AG04450 (cell line): ENCODE data around the gene SEC24D. TPM values are rescaled to one million over a fixed set of nuclear protein-coding genes. Genes with fewer than 3 reads are reported as not detected.

Experiments
- CTCF ChIA-PET: fragments of 300-600, 350-600 bp; formaldehyde crosslinking; extraction: SDS; loops from one replicate; lab custom pipeline; 2022; ENCODE audit warnings: antibody characterized with exemption, inconsistent platforms; lab: Charles Lee
- POLR2A ChIA-PET: fragments of 350-600 bp; formaldehyde crosslinking; extraction: SDS; loops from one replicate; lab custom pipeline; 2021; ENCODE audit warnings: antibody characterized with exemption, inconsistent platforms; lab: Yijun Ruan, JAX
- DNase-seq: peaks from one replicate; pipeline ENCODE4 v3.0.0-alpha.2; 2011; ENCODE audit warnings: low read depth, low spot score
- H3K27ac ChIP-seq: one replicate; pipeline ENCODE4 v1.5.1; 2012; ENCODE audit warnings: low read depth, low read length, control low read depth
- H3K27me3 ChIP-seq: one replicate; pipeline ENCODE4 v1.6.0; 2012; ENCODE audit warnings: low read length; ENCODE audit not compliant: control insufficient read depth, insufficient read depth
- H3K4me3 ChIP-seq: 2 replicates; pipeline ENCODE4 v1.5.1; 2011; ENCODE audit warnings: mild to moderate bottlenecking, low read depth, low read length, control low read depth
- H3K9me3 ChIP-seq: 2 replicates; pipeline ENCODE4 v1.5.1; 2012; ENCODE audit warnings: low read length; ENCODE audit not compliant: control insufficient read depth, insufficient read depth
- polyA plus RNA-seq: library from polyadenylated mRNA; depleted of rRNA; stranded (reverse); fragments of >200 nt; gene quantifications from 2 replicates; pipeline ENCODE4 v1.2.3, GENCODE V29; 2011
- TF ChIP-seq, protein P1 (sequence below): IDR thresholded peaks from 2 replicates; pipeline ENCODE4 v1.5.1; 2011; ENCODE audit warnings: low read depth, low read length, control low read depth, inconsistent platforms

The SEC24D gene
- polyA plus RNA-seq, 1 experiment: 113 TPM

GRCh38 chr4:118732591-118733330, 103.2 kb downstream of the SEC24D start:
- no peaks in the 10 kb centered on the region for H3K9me3 ChIP-seq
- peak overlapping the region; percentile 22 for H3K27ac ChIP-seq
- no peaks in the 10 kb centered on the region for H3K27me3 ChIP-seq
- DNase-seq: no peak
- ChIA-PET POLR2A (interaction anchor here (0.7 kb wide), 1 partner anchor 173 kb away, joined by 4 read pairs; no protein-coding TSS in a partner anchor), CTCF (interaction anchor here (0.7 to 1.7 kb wide), 2 partner anchors 9 to 152 kb away, joined by 3 to 5 read pairs; no protein-coding TSS in a partner anchor)
- no peak overlapping the region for H3K4me3 ChIP-seq
- TF ChIP-seq, protein P1, sequence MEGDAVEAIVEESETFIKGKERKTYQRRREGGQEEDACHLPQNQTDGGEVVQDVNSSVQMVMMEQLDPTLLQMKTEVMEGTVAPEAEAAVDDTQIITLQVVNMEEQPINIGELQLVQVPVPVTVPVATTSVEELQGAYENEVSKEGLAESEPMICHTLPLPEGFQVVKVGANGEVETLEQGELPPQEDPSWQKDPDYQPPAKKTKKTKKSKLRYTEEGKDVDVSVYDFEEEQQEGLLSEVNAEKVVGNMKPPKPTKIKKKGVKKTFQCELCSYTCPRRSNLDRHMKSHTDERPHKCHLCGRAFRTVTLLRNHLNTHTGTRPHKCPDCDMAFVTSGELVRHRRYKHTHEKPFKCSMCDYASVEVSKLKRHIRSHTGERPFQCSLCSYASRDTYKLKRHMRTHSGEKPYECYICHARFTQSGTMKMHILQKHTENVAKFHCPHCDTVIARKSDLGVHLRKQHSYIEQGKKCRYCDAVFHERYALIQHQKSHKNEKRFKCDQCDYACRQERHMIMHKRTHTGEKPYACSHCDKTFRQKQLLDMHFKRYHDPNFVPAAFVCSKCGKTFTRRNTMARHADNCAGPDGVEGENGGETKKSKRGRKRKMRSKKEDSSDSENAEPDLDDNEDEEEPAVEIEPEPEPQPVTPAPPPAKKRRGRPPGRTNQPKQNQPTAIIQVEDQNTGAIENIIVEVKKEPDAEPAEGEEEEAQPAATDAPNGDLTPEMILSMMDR: no peak

DNA sequence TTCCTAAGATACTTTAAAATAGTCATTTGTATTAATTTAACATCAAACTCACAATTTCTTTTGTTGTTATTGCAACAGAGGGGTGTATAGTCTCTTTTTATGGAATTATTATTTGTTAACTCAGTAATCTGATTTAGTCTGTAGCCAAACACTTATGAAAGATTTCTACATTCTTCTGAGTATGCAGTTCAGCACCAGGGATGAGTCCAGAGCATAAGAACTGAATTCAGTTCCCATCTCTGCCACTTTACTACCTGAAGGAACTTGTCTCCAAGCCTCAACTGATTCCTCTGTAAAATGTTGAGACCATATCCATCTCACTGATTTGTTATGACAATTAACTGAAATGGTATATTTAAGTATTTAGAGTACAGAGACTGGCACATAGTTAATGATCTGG, 105.2 kb downstream of the SEC24D start:
- Histone ChIP-seq H3K4me3 (no peak overlapping the region), H3K9me3 (no peaks in the 10 kb centered on the region), H3K27me3 (no peaks in the 10 kb centered on the region), H3K27ac (no peak overlapping the region)
- TF ChIP-seq, protein P1: no peak
- ChIA-PET CTCF (interaction anchor here (0.6 to 1.2 kb wide), 3 partner anchors 41 to 160 kb away, joined by 3 read pairs; no protein-coding TSS in a partner anchor), POLR2A (no interaction called here)
- DNase-seq: no peak

GRCh38 chr4:118729287-118730286, 106.3 kb downstream of the SEC24D start:
- TF ChIP-seq, protein P1: no peak
- no peak overlapping the region for H3K4me3 ChIP-seq
- no peaks in the 10 kb centered on the region for H3K9me3 ChIP-seq
- peak; percentile 68 for DNase-seq
- ChIA-PET POLR2A (interaction anchor here (0.5 to 0.7 kb wide), 3 partner anchors 17 to 238 kb away, joined by 3 to 4 read pairs (median 3); no protein-coding TSS in a partner anchor), CTCF (interaction anchor here (1.0 to 1.2 kb wide), 3 partner anchors 42 to 239 kb away, joined by 3 to 7 read pairs (median 3); no protein-coding TSS in a partner anchor)
- H3K27ac ChIP-seq: peak overlapping the region; percentile 67
- H3K27me3 ChIP-seq: no peaks in the 10 kb centered on the region

- POLR2A ChIA-PET: interaction anchor here (1.3 kb wide), 1 partner anchor 12 kb away, joined by 3 read pairs; no protein-coding TSS in a partner anchor
- H3K27ac ChIP-seq: no peak overlapping the region
- H3K4me3 ChIP-seq: no peak overlapping the region
- TF ChIP-seq, protein P1: no peak
- no peak for DNase-seq
- no peaks in the 10 kb centered on the region for H3K27me3 ChIP-seq
- H3K9me3 ChIP-seq: no peaks in the 10 kb centered on the region
- CTCF ChIA-PET: interaction anchor here (1.0 kb wide), 1 partner anchor 304 kb away, joined by 3 read pairs; no protein-coding TSS in a partner anchor
These were observed 108.6 kb downstream of the SEC24D start for GRCh38 chr4:118727360-118727759.
